Measurements from ENCODE around the gene NUDT22. TPM values are rescaled to one million over a fixed set of nuclear protein-coding genes. Genes with fewer than 3 reads are reported as not detected.

Gene NUDT22
- total and polyA plus RNA-seq, 2 of the 8 experiments (the other 6 are each of a cell fraction or from before 2014, with no cell fraction given): 43.4 to 69.0 TPM

DNA sequence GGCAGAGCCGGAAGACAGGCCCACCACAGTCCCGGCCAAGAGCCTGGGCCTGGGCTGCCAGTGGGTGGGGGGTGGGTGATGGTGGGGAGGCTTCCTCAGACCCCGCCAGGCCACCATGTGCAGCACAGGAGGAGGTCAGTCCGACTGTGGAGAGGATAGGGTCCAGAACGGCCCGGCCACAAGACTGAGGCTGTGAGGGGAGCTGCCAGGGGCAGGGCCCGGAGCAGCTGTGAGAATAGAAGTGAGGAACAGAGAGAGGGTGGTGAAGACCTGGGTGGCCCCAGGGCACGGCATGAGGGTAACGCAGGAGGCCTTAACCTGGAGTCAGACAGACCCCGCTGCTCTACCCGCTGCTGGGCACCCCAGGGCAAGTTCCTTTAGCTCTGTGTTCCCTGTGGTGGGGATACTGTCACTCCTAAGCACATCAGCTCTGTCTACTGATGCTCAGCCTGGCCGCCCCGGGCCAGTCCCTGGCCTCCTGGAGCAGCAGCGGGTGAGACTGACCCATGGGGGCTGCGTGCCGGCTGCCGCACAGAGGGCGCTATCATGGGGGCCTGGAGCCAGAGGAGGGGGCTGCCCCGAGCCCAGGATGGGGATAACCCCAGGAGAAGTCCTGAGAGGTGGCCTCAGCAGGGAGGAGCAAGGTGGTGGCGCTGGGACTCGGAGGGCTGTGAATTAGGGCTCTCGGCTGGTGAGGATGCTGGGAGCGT, 17.8 kb upstream of the NUDT22 start:
- Histone ChIP-seq H4K20me1 (replicated peaks in 1 of 2; ENCODE audit: control insufficient read depth in 1 of 2, insufficient read depth in 2 of 2, low read length in 2 of 2) (peaks cover 5 to 9% of the 10 kb centered on the region in 2 experiments), H3K23me2 (ENCODE audit: low read depth, low read length) (no peaks in the 10 kb centered on the region), H3K56ac (replicated peaks; ENCODE audit: insufficient read length, low read depth, low read length) (no peak overlapping the region), H3K23ac (ENCODE audit: insufficient read length) (no peak overlapping the region), H3K18ac (ENCODE audit: extremely low read depth, low read length) (no peak overlapping the region), H2BK120ac (replicated peaks; ENCODE audit: low read depth, low read length) (no peak overlapping the region), H3K4me2 (ENCODE audit: insufficient read depth in 1 of 2, low read depth in 2 of 2, low read length in 2 of 2) (no peak overlapping the region), H3K9me3 (ENCODE audit: insufficient read depth in 2 of 2, low read depth in 1 of 2, low read length in 1 of 2) (no peaks in the 10 kb centered on the region), H4K5ac (ENCODE audit: insufficient read length, low read depth, low read length) (no peak overlapping the region), H3K36me3 (ENCODE audit: control insufficient read depth in 2 of 4, insufficient read depth in 4 of 4, low read length in 3 of 4) (peaks cover 17 to 32% (median 25%) of the 10 kb centered on the region in 4 experiments), H3K79me1 (ENCODE audit: low read depth, low read length) (no peaks in the 10 kb centered on the region), H4K91ac (replicated peaks; ENCODE audit: insufficient read length, low read length) (no peak overlapping the region), H2AK5ac (ENCODE audit: low read depth, low read length) (no peak overlapping the region), H3K27me3 (replicated peaks in 1 of 4; ENCODE audit: control insufficient read depth in 3 of 4, extremely low read depth in 1 of 4, insufficient read depth in 3 of 4, low read length in 3 of 4) (no peaks in the 10 kb centered on the region; a peak in 1 of 7 replicates), H3K79me2 (ENCODE audit: control insufficient read depth in 1 of 2, insufficient read depth in 2 of 2, low read length in 2 of 2) (no peaks in the 10 kb centered on the region), H3K9ac (replicated peaks in 1 of 4; ENCODE audit: extremely low read depth in 1 of 4, low read depth in 3 of 4, low read length in 3 of 4) (no peak overlapping the region), H2BK15ac (ENCODE audit: low read length) (no peak overlapping the region), H2BK12ac (ENCODE audit: low read depth, low read length) (no peak overlapping the region), H3K14ac (ENCODE audit: insufficient read length) (no peak overlapping the region), H2AFZ (ENCODE audit: low read length) (no peak overlapping the region), H3K4ac (replicated peaks; ENCODE audit: insufficient read length, low read depth, low read length) (no peak overlapping the region), H3K4me1 (replicated peaks in 1 of 4; ENCODE audit: control insufficient read depth in 3 of 4, insufficient read depth in 4 of 4, low read length in 3 of 4) (peaks cover 0 to 5% (median 0%) of the 10 kb centered on the region in 4 experiments; a peak in 3 of 7 replicates), H4K8ac (ENCODE audit: extremely low read depth, insufficient read depth, low read length) (peak overlapping the region; percentile 71; the same call in 1 of the 2 replicates), H3K27ac (ENCODE audit: low read depth, low read length) (no peak overlapping the region), H2BK20ac (ENCODE audit: low read length) (no peak overlapping the region), H3K4me3 (ENCODE audit: extremely low read depth in 1 of 4, insufficient read depth in 2 of 4, low read depth in 3 of 4, low read length in 4 of 4) (no peak overlapping the region), H2BK5ac (ENCODE audit: low read depth, low read length) (no peak overlapping the region)
- CTCF ChIA-PET (ENCODE audit: partially characterized antibody): interaction anchor here (1.2 to 7.4 kb wide), 11 partner anchors 7 to 93 kb away, joined by 3 to 68 read pairs (median 15); partner anchors contain the start of genes DNAJC4, NUDT22, PLCB3 and TRPT1
- WGBS, 2 experiments (ENCODE audit: extremely low coverage in 1 of 2, insufficient coverage in 1 of 2, insufficient read length in 1 of 2, insufficient replicate concordance in 2 of 2, low coverage in 1 of 2, low lambda C conversion rate in 2 of 2, missing lambda C conversion rate in 1 of 2): 94% methylated on average over 19 of the region's 23 CpGs; no CpG with 5 or more reads in 1 of the 2 experiments
- DNase-seq (ENCODE audit: low read depth in 1 of 2, low spot score in 2 of 2) (no peak), FAIRE-seq (no peak)
- POLR2A ChIA-PET (ENCODE audit: partially characterized antibody): interaction anchor here (0.5 to 18.4 kb wide), 9 partner anchors 12 to 96 kb away, joined by 3 to 253 read pairs (median 7); partner anchors contain the start of genes ESRRA, NUDT22, PLCB3 and PPP1R14B
- TF ChIP-seq MAX (IDR thresholded peaks at IDR 0.05) (no peak), CHD1 (IDR thresholded peaks at IDR 0.05; ENCODE audit: low read depth, low read length) (no peak), KDM4A (IDR thresholded peaks at IDR 0.05; ENCODE audit: low read depth, low read length, severe bottlenecking) (no peak), TCF12 (IDR thresholded peaks at IDR 0.05; ENCODE audit: low read depth, low read length) (no peak), SP1 (IDR thresholded peaks at IDR 0.05; ENCODE audit: low read depth, low read length) (no peak), FOSL1 (IDR thresholded peaks at IDR 0.05; ENCODE audit: insufficient read depth, low read depth, low read length) (no peak)
- TF ChIP-seq, protein P1, sequence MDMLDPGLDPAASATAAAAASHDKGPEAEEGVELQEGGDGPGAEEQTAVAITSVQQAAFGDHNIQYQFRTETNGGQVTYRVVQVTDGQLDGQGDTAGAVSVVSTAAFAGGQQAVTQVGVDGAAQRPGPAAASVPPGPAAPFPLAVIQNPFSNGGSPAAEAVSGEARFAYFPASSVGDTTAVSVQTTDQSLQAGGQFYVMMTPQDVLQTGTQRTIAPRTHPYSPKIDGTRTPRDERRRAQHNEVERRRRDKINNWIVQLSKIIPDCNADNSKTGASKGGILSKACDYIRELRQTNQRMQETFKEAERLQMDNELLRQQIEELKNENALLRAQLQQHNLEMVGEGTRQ (IDR thresholded peaks at IDR 0.05; ENCODE audit: low read length): no peak
- TF ChIP-seq, protein P2, sequence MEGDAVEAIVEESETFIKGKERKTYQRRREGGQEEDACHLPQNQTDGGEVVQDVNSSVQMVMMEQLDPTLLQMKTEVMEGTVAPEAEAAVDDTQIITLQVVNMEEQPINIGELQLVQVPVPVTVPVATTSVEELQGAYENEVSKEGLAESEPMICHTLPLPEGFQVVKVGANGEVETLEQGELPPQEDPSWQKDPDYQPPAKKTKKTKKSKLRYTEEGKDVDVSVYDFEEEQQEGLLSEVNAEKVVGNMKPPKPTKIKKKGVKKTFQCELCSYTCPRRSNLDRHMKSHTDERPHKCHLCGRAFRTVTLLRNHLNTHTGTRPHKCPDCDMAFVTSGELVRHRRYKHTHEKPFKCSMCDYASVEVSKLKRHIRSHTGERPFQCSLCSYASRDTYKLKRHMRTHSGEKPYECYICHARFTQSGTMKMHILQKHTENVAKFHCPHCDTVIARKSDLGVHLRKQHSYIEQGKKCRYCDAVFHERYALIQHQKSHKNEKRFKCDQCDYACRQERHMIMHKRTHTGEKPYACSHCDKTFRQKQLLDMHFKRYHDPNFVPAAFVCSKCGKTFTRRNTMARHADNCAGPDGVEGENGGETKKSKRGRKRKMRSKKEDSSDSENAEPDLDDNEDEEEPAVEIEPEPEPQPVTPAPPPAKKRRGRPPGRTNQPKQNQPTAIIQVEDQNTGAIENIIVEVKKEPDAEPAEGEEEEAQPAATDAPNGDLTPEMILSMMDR (IDR thresholded peaks at IDR 0.05; ENCODE audit: control extremely low read depth in 1 of 3, insufficient read depth in 1 of 3, low read depth in 1 of 3, low read length in 3 of 3): no peak

All from H1 (cell line).